ENCODE measurements around the gene MIAT.

Gene MIAT

DNA sequence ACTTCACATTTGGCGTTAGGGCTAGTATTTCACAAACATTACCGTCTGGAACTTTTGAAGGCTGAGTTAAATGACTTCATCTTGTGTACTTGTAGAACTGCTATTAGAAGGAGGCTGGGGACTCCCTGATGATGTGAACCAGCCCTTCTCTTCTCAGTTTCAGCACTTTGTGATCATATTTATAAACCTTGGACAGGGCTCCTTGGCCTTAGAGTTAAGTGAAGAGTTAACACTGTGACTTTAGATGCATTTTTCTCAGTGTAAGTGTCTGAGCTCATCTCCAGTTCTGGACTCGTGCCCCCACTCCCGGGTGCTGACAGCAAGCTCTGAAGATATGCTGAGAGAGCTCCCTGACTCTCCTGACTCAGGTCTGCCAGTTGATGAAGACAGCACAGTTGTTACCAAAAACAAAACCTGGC lies 8.4 kb downstream of the MIAT start:
- Histone ChIP-seq H3K9me3 (ENCODE audit: insufficient read depth, low read depth, low read length) (no peaks in the 10 kb centered on the region), H3K4me3 (ENCODE audit: low read length, poor library complexity, severe bottlenecking) (no peak overlapping the region), H3K4me2 (ENCODE audit: low read depth, low read length, poor library complexity, severe bottlenecking) (no peak overlapping the region), H2AFZ (ENCODE audit: low read length) (peak overlapping the region; percentile 91; the same call in 1 of the 2 replicates), H3K9me2 (replicated peaks; ENCODE audit: low read depth, low read length) (no peaks in the 10 kb centered on the region), H4K20me1 (ENCODE audit: insufficient read depth, low read length, poor library complexity, severe bottlenecking) (no peaks in the 10 kb centered on the region), H3K4me1 (ENCODE audit: insufficient read depth, low read length, poor library complexity, severe bottlenecking) (peaks cover 14% of the 10 kb centered on the region), H3K9ac (ENCODE audit: low read depth, low read length, poor library complexity, severe bottlenecking) (no peak overlapping the region), H3K27me3 (ENCODE audit: insufficient read depth, low read length, poor library complexity, severe bottlenecking) (no peaks in the 10 kb centered on the region), H3K79me2 (ENCODE audit: insufficient read depth, low read length) (no peaks in the 10 kb centered on the region), H3K36me3 (ENCODE audit: insufficient read depth, low read length) (no peaks in the 10 kb centered on the region), H3F3A (ENCODE audit: low read depth) (no peaks in the 10 kb centered on the region)
- TF ChIP-seq CTCF (conservative IDR thresholded peaks at IDR 0.05; ENCODE audit: low read length) (no peak), EZH2phosphoT487 (IDR thresholded peaks at IDR 0.05; ENCODE audit: borderline replicate concordance) (no peak)

GRCh38 chr22:26667140-26667539 lies 9.8 kb downstream of the MIAT start:
- Histone ChIP-seq H3K9me3 (ENCODE audit: insufficient read depth, low read depth, low read length) (no peaks in the 10 kb centered on the region), H3K4me1 (ENCODE audit: insufficient read depth, low read length, poor library complexity, severe bottlenecking) (peaks cover 27% of the 10 kb centered on the region), H3K9me2 (replicated peaks; ENCODE audit: low read depth, low read length) (no peaks in the 10 kb centered on the region), H3K4me2 (ENCODE audit: low read depth, low read length, poor library complexity, severe bottlenecking) (no peak overlapping the region), H2AFZ (ENCODE audit: low read length) (no peak overlapping the region), H3K27me3 (ENCODE audit: insufficient read depth, low read length, poor library complexity, severe bottlenecking) (no peaks in the 10 kb centered on the region), H3K9ac (ENCODE audit: low read depth, low read length, poor library complexity, severe bottlenecking) (no peak overlapping the region), H3K36me3 (ENCODE audit: insufficient read depth, low read length) (no peaks in the 10 kb centered on the region), H3K79me2 (ENCODE audit: insufficient read depth, low read length) (no peaks in the 10 kb centered on the region), H4K20me1 (ENCODE audit: insufficient read depth, low read length, poor library complexity, severe bottlenecking) (no peaks in the 10 kb centered on the region), H3F3A (ENCODE audit: low read depth) (no peaks in the 10 kb centered on the region; the same call in 1 of the 2 replicates), H3K4me3 (ENCODE audit: low read length, poor library complexity, severe bottlenecking) (no peak overlapping the region)
- TF ChIP-seq CTCF (conservative IDR thresholded peaks at IDR 0.05; ENCODE audit: low read length) (no peak), EZH2phosphoT487 (IDR thresholded peaks at IDR 0.05; ENCODE audit: borderline replicate concordance) (no peak)

- H3K4me2 ChIP-seq (ENCODE audit: low read depth, low read length, poor library complexity, severe bottlenecking): no peak overlapping the region
- H3K9ac ChIP-seq (ENCODE audit: low read depth, low read length, poor library complexity, severe bottlenecking): peak overlapping the region; percentile 11
- no peaks in the 10 kb centered on the region for H3K27me3 ChIP-seq (ENCODE audit: insufficient read depth, low read length, poor library complexity, severe bottlenecking)
- peaks cover 11% of the 10 kb centered on the region for H3F3A ChIP-seq (ENCODE audit: low read depth)
- peaks cover 37% of the 10 kb centered on the region for H3K4me1 ChIP-seq (ENCODE audit: insufficient read depth, low read length, poor library complexity, severe bottlenecking)
- peak overlapping the region; percentile 41 for H2AFZ ChIP-seq (ENCODE audit: low read length)
- H3K79me2 ChIP-seq (ENCODE audit: insufficient read depth, low read length): peaks cover 7% of the 10 kb centered on the region
- H3K9me2 ChIP-seq (replicated peaks; ENCODE audit: low read depth, low read length): no peaks in the 10 kb centered on the region
- no peaks in the 10 kb centered on the region for H4K20me1 ChIP-seq (ENCODE audit: insufficient read depth, low read length, poor library complexity, severe bottlenecking)
- no peak overlapping the region for H3K4me3 ChIP-seq (ENCODE audit: low read length, poor library complexity, severe bottlenecking)
- H3K36me3 ChIP-seq (ENCODE audit: insufficient read depth, low read length): no peaks in the 10 kb centered on the region
- TF ChIP-seq CTCF (conservative IDR thresholded peaks at IDR 0.05; ENCODE audit: low read length): peak; percentile 68
- TF ChIP-seq EZH2phosphoT487 (IDR thresholded peaks at IDR 0.05; ENCODE audit: borderline replicate concordance): no peak
- no peaks in the 10 kb centered on the region for H3K9me3 ChIP-seq (ENCODE audit: insufficient read depth, low read depth, low read length)
Measured at GRCh38 chr22:26669060-26669481, 11.7 kb downstream of the MIAT start.

Data from Loucy (cell line).